Gastroesophageal sphincter (tissue), 3 donors: Measurements from ENCODE around the gene ZBTB7C.

Source experiments
- POLR2A ChIP-seq, 2 donors: fragments of 450-650 bp; IDR thresholded peaks; one replicate each; pipeline ENCODE4 v1.6.1; 2017; ENCODE audit warnings: antibody characterized with exemption in 2 of 2, mild to moderate bottlenecking in 2 of 2, moderate library complexity in 1 of 2
- POLR2AphosphoS5 ChIP-seq: sonication (generic); formaldehyde crosslinking; IDR thresholded peaks from one replicate; pipeline ENCODE4 v1.6.1; 2017; ENCODE audit warnings: antibody characterized with exemption
- TF ChIP-seq, protein P1 (sequence below), 4 experiments: fragments of 200-600 bp in 2 of 4; fragments of 450-650 bp in 2 of 4; sonication (generic) in 1 of 4; IDR thresholded peaks; one replicate each; pipeline ENCODE4 v1.5.1; 2017 to 2019; ENCODE audit warnings: antibody characterized with exemption in 4 of 4, mild to moderate bottlenecking in 2 of 4, moderate library complexity in 2 of 4

DNA sequence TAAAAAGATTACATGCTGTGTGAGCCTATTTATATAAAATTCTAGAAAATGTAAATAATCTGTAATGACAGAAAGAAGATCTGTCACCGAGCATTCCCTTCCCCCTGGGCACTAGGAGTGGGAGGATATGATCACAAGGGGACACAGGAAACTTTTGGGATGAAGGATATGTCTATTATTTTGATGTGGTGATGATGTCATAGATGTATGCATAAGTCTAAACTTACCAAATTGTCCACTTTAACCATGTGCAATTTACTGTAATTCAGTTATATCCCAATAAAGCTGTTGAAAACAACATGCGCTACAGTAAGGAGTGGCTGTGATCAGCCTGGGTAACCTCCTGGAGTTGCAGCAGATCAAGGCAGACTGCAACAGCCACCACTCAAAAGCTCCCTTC lies 148.9 kb downstream of the ZBTB7C start:
- TF ChIP-seq, protein P1, sequence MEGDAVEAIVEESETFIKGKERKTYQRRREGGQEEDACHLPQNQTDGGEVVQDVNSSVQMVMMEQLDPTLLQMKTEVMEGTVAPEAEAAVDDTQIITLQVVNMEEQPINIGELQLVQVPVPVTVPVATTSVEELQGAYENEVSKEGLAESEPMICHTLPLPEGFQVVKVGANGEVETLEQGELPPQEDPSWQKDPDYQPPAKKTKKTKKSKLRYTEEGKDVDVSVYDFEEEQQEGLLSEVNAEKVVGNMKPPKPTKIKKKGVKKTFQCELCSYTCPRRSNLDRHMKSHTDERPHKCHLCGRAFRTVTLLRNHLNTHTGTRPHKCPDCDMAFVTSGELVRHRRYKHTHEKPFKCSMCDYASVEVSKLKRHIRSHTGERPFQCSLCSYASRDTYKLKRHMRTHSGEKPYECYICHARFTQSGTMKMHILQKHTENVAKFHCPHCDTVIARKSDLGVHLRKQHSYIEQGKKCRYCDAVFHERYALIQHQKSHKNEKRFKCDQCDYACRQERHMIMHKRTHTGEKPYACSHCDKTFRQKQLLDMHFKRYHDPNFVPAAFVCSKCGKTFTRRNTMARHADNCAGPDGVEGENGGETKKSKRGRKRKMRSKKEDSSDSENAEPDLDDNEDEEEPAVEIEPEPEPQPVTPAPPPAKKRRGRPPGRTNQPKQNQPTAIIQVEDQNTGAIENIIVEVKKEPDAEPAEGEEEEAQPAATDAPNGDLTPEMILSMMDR (IDR thresholded peaks at IDR 0.05) = no peak
- TF ChIP-seq POLR2AphosphoS5 = no peak
- TF ChIP-seq POLR2A (IDR thresholded peaks at IDR 0.05) = no peak
